Osteocyte (in vitro differentiated cells): Measurements from ENCODE around the gene IL23A. TPM values are rescaled to one million over a fixed set of nuclear protein-coding genes. Genes with fewer than 3 reads are reported as not detected.

Source experiments
- DNase-seq: peaks from one replicate; pipeline ENCODE4 v3.0.0; 2021; ENCODE audit warnings: mixed read lengths; ENCODE audit not compliant: unreplicated experiment; ENCODE audit errors: extremely low spot score
- H3K27ac Mint-ChIP-seq: one replicate; pipeline ENCODE4 v1.8.0; 2021; ENCODE audit warnings: mild to moderate bottlenecking, mixed read lengths; ENCODE audit not compliant: unreplicated experiment
- H3K27me3 Mint-ChIP-seq: one replicate; pipeline ENCODE4 v1.8.0; 2021; ENCODE audit warnings: mixed read lengths; ENCODE audit not compliant: unreplicated experiment
- H3K36me3 Mint-ChIP-seq: one replicate; pipeline ENCODE4 v1.8.0; 2021; ENCODE audit warnings: mixed read lengths; ENCODE audit not compliant: unreplicated experiment
- H3K4me1 Mint-ChIP-seq: one replicate; pipeline ENCODE4 v1.8.0; 2021; ENCODE audit warnings: mixed read lengths; ENCODE audit not compliant: unreplicated experiment
- H3K4me3 Mint-ChIP-seq: one replicate; pipeline ENCODE4 v1.8.0; 2021; ENCODE audit warnings: mild to moderate bottlenecking, moderate library complexity, mixed read lengths; ENCODE audit not compliant: unreplicated experiment
- H3K9me3 Mint-ChIP-seq: one replicate; pipeline ENCODE4 v1.8.0; 2021; ENCODE audit warnings: mixed read lengths; ENCODE audit not compliant: unreplicated experiment
- total RNA-seq: library from RNA; stranded (reverse); gene quantifications from 2 replicates; pipeline ENCODE4 v1.2.1, GENCODE V29; 2021
- TF ChIP-seq, protein P1 (sequence below): fragments of 200-600 bp; sonication (generic); IDR thresholded peaks from 2 replicates; pipeline ENCODE4 v1.5.0; 2021; ENCODE audit warnings: antibody characterized with exemption, mild to moderate bottlenecking, moderate library complexity

The IL23A gene
- total RNA-seq, 1 donor from 2014 or later: not detected

DNA sequence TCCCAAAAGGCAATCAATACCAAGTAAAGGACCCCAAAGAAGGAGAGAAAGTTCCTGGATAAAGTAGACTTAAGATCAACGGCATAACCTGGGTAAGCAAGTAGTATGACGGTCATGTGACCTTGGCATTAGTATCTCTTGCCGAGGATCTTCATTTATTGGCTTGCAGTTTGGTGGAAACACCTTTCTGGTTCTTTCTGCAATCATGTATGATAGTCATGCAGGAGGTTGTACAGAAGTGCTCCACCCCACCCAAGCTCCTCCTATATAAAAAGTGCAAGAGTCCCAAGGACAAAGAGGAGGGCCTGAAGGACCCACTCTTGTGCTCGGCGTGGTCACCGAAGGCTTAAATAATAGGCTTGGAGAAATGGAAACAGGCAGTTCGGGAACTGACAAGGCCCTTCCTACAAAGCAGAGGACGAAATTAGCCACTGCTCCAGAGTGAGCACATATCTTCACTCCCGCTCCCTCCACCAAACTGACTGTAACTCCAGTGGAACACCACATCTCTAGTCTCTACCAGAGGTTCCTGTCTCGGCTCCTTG is 39.3 kb upstream of the IL23A start:
- Mint-ChIP-seq H3K4me1 (peaks cover 42% of the 10 kb centered on the region), H3K36me3 (peaks cover 2% of the 10 kb centered on the region), H3K27me3 (no peaks in the 10 kb centered on the region), H3K9me3 (no peaks in the 10 kb centered on the region), H3K4me3 (peak overlapping the region; percentile 93), H3K27ac (peak overlapping the region; percentile 94)
- no peak for DNase-seq
- TF ChIP-seq, protein P1, sequence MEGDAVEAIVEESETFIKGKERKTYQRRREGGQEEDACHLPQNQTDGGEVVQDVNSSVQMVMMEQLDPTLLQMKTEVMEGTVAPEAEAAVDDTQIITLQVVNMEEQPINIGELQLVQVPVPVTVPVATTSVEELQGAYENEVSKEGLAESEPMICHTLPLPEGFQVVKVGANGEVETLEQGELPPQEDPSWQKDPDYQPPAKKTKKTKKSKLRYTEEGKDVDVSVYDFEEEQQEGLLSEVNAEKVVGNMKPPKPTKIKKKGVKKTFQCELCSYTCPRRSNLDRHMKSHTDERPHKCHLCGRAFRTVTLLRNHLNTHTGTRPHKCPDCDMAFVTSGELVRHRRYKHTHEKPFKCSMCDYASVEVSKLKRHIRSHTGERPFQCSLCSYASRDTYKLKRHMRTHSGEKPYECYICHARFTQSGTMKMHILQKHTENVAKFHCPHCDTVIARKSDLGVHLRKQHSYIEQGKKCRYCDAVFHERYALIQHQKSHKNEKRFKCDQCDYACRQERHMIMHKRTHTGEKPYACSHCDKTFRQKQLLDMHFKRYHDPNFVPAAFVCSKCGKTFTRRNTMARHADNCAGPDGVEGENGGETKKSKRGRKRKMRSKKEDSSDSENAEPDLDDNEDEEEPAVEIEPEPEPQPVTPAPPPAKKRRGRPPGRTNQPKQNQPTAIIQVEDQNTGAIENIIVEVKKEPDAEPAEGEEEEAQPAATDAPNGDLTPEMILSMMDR: no peak

- TF ChIP-seq, protein P1: no peak
- Mint-ChIP-seq H3K27me3 (no peaks in the 10 kb centered on the region), H3K9me3 (no peaks in the 10 kb centered on the region), H3K4me3 (peak within 1 kb of the TSS; percentile 93), H3K27ac (peak within 1 kb of the TSS; percentile 94), H3K36me3 (peaks cover 2% of the 10 kb centered on the region), H3K4me1 (peaks cover 42% of the 10 kb centered on the region)
- peak; percentile 99 for DNase-seq
Measured at GRCh38 chr12:56299853-56300643, 38.6 kb upstream of the IL23A start, which contains the start of gene CS. TSS of gene CS (minus strand) at chr12:56300330. CDS start at chr12:56300201, 129 bp downstream.

DNA sequence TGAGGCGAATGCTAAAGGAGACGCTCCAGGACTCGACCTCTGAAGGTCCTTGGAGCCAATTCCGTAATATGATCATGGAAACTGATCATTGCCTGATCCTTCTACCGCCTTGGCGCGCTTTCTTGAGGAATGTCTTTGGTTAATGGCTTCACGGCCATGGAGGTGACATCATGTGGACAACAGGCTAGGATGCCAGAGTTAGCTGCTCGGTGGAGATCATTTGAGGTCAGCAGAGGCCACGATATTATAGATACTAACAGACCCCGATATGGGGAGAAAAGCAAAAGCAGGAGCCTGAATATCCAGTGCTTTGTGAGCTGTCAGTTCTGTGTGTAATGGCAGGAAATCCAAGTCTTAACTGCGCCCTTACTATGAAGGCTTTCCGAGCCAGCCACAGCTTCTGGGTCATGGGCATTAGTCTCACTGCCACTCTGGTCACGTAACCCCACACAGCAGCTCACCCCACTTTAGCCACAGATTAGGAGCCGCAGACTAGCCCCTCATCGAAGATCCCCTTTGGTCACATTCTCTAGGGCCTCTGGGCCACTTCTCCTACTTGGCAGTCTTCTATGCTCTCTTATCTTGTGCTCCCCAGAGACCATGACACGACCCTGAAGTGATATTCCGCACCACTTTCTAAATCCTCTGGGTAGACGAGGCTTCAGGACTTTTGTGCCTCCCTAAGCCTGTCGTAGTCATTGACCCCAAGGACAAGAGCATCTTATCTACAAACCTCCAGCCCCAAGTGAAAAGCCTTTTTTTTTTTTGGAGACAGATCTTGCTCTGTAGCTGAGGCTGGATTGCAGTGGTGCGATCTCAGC is 37.8 kb upstream of the IL23A start:
- Mint-ChIP-seq H3K4me1 (peaks cover 42% of the 10 kb centered on the region), H3K36me3 (peaks cover 2% of the 10 kb centered on the region), H3K27me3 (no peaks in the 10 kb centered on the region), H3K4me3 (peak overlapping the region; percentile 93), H3K9me3 (no peaks in the 10 kb centered on the region), H3K27ac (peak overlapping the region; percentile 94)
- DNase-seq: no peak
- TF ChIP-seq, protein P1: no peak

DNA sequence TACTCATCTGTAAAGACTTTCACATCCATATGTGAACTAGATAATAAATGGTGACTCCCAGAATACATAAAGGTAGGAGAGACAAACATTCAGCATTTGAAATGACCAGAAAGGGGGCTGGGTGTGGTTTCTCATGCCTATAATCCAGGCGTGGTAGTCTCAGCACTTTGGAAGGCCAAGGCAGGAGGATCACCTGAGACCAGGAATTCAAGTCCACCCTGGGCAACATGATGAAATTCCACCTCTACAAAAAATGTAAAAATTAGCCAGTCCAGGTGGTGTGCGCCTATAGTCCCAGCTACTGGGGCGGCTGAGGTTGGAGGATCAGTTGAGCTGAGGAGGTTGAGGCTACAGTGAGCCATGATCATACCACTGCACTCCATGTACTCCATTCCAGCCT is 34.4 kb upstream of the IL23A start:
- TF ChIP-seq, protein P1: no peak
- peaks cover 17% of the 10 kb centered on the region for H3K4me1 Mint-ChIP-seq
- no peaks in the 10 kb centered on the region for H3K27me3 Mint-ChIP-seq
- no peak for DNase-seq
- peaks cover 3% of the 10 kb centered on the region for H3K36me3 Mint-ChIP-seq
- no peak overlapping the region for H3K27ac Mint-ChIP-seq
- no peaks in the 10 kb centered on the region for H3K9me3 Mint-ChIP-seq
- H3K4me3 Mint-ChIP-seq: no peak overlapping the region
